Measurements from ENCODE around the gene MLC1.
A peak's percentile ranks its signal among the peaks of the same experiment; 100 is the strongest.

Gene MLC1

DNA sequence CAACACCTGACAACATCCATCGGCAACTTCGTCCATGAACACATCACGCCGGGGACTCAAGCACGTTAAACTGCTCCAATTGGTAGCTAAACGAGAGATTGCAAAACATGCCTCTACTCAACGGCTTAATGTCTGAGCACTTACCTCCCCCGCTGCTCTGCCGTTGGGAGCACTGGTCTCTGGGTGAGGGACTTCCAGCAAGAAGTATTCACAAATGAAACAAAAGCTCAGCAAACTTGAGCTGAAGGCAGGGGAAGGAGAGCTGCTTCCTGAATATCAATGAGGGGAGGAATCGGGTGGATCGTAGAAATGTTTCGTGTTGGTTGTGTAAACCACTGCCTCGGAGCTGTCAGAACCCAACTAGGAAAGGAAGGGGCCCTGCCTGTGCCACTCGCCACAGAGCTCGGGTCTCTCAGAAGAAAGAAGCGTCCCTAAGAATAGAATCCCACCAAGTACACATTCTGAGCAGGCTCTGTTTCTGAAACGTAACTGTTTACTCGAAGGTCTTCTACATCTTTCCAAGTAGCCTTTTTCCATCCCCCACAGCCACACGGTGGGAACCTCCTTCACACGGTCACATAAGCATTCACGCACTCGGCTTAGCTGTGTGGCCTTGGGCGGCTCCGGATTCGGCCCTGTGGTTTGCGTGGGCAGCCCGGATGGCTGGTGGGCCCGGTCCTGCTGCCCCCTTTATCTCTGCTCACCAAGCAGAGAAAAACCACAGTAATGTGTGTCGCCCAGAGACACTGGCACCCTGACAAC lies at the start of gene MLC1:
Gene MLC1 (minus strand): TSS at position 216 of the 762 bp plus-strand sequence. CDS start 524 bp downstream, outside the sequence.
- DNase-seq (ENCODE audit: low read depth in 2 of 2) = no peak

DNA sequence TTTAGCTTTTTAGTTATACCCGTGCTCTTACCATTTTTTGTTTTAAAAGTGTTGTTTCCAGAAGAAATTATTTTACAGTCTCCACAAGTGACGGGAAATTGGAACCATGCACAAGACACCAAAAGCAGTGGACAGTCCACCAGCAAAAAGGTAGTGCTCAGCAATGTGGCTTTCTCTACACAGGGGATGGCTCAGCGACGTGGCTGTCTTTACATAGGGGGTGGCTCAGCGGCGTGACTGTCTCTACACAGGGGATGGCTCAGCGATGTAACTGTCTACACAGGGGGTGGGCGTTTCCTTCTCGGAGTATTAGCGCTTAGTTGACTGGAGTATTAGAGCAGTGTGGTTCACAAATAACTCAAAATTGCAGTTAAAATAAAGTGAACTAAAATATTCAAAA lies 49.3 kb upstream of the MLC1 start:
- DNase-seq (ENCODE audit: low read depth in 2 of 2) = no peak

GRCh38 chr22:50131894-50132293 lies 46.7 kb upstream of the MLC1 start:
- DNase-seq (ENCODE audit: low read depth in 2 of 2) = no peak

- DNase-seq (ENCODE audit: low read depth in 2 of 2) = no peak
Observed at GRCh38 chr22:50129121-50129736, 44.0 kb upstream of the MLC1 start.

GRCh38 chr22:50125029-50125428 lies 39.8 kb upstream of the MLC1 start:
- DNase-seq (ENCODE audit: low read depth in 2 of 2) = no peak

DNA sequence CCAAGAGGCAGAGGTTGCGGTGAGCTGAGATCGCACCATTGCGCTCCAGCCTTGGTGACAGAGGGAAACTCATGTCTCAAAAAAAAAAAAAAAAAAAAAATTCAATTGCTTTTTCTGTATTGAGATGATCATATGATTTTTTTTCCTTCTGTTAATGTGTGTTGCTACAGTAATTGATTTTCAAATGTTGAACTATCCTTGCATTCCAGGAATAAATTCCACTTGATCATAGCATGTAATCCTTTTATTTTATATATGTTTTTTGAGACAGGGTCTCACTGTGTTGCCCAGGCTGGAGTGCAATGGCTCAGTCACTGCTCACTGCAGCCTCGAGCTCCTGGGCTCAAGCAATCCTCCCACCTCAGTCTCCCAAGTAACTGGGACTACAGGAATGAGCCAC lies 37.9 kb upstream of the MLC1 start:
- no peak for DNase-seq (ENCODE audit: low read depth in 2 of 2)

DNA sequence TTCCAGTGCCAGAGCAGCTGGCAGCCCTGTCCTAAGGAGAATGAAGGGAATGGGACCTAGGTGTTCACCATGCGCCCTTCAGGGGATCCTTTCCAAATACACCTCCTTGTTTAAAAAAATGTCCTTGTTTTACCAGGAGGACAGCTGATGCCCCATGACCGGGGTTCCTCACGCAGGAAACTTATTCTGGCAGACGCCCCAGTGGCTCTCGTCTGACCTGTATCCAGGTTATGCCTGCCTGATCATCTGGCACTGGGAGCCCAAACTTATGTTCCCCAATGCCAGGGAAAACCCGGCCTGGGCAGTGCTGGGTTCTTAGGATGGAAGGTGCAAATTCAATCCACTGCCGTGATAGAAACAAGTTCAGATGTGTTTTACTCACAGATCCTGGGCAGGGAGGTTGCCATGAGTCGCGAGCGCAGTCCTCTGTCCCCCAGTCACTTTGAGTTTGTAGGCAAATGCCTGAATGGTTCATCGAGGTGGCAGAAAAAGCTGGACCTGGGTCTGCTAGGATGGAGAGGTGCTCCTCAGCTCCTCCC lies 36.0 kb upstream of the MLC1 start:
- no peak for DNase-seq (ENCODE audit: low read depth in 2 of 2)

DNA sequence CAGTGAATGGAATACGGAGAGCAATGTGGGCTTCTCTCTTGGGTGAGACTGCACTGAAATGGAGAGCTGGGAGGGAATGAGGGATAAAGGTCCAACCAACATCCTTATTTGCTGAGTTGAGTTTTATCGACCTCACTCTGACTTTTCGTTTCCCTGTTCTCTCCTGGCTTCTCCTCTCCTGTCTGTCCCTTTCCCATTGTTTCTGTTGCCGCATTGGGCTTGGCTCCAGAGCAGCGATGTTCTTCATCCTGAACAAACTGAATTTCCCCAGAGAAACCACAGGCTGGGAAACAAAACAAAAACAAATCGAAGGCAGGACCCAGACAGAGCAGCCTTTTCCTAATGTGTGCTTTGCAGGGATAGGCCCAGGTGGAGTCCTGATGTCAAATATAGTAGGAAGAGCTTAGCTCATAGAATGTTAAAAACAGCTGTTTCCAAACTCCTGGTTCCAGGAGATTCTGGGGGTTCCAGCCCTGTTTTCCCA lies 34.6 kb upstream of the MLC1 start:
- no peak for DNase-seq (ENCODE audit: low read depth in 2 of 2)

DNA sequence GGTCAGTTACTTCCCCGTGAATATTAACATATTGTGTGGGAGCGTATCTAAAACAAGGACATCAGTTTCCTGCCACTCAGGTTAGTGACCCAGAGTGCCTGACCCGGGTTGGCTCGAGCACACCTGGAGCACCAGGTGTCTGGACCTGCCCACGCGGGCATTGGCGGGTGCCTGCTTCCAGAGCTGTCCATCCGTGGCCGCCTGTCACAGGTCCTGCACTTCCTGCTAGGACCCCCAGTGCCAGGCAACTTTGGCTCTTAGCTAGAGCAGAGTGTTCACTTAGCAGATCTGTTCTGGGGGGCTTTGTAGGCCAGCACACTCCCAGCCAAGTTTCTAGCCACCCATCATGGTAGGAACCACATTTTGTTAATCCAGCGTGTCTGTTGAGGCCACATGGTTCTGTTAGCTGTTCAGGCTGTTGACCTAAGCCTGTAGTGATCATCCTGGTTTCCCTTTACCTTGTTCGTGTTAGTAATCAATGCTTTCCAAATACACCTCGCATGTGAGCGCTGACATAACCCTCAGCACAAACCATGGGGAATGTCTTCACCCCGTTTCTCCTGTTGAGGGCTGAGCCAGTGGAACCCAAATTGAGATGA lies 34.0 kb upstream of the MLC1 start:
- DNase-seq (ENCODE audit: low read depth in 2 of 2) = no peak

DNA sequence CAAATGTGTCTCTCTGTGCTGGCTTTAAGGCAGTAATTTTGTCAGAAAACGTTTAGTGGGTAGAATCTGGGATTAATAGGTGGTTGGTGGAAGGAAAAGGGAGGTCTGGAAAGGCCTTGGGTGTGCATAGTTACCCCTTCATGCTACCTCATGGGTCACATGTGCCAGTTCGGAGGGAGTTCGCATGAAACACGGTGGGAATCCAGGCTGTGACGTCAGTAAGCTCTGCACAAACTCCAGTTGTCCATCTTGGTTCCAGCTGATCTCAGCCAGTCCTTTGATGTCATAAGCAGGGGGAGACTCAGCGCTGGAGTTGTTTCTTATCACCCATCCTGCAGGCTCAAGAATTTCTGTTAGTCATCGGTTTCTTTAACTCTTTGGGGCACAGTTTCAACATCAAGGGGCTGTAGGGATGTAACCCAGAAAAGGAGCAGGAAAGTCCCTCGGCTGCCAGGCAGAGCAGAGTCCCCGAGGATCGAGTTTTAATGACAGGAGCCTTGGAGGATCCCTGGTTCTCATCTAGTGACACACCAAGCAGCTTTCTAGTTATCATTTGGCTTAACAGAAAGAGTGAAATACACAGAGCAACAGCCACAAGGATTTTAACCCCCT lies 33.4 kb upstream of the MLC1 start:
- DNase-seq (ENCODE audit: low read depth in 2 of 2) = peak; percentile 60 to 62

DNA sequence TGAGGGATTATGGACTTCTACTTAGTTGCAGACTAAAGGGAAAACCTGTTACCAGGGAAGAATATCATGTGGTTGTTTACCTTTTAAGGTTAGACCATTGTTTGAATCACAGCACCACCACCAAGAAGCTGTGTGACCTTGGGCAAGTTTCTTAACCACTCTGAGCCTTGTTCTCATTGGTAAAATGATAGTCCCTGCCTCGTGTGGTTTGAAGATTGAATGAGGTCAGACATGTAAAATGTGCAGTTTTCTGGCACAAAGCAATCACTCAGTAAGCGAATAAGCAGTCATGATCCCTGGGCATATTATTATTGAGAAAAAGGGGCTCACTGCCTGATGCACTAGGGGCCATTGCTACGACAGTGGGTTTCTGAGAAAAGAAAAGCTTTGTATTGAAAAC lies 32.9 kb upstream of the MLC1 start:
- DNase-seq (ENCODE audit: low read depth in 2 of 2) = no peak

GRCh38 chr22:50117168-50117762 lies 32.0 kb upstream of the MLC1 start:
- DNase-seq (ENCODE audit: low read depth in 2 of 2) = no peak

GRCh38 chr22:50115693-50116092 lies 30.5 kb upstream of the MLC1 start:
- DNase-seq (ENCODE audit: low read depth in 2 of 2) = no peak

GRCh38 chr22:50114221-50115021 lies 29.2 kb upstream of the MLC1 start:
- peak; percentile 73 to 74 for DNase-seq (ENCODE audit: low read depth in 2 of 2)

GRCh38 chr22:50112151-50113118 lies 27.2 kb upstream of the MLC1 start:
- peak; percentile 50 to 52 for DNase-seq (ENCODE audit: low read depth in 2 of 2)

GRCh38 chr22:50111056-50111455 lies 25.8 kb upstream of the MLC1 start:
- DNase-seq (ENCODE audit: low read depth in 2 of 2) = no peak

DNA sequence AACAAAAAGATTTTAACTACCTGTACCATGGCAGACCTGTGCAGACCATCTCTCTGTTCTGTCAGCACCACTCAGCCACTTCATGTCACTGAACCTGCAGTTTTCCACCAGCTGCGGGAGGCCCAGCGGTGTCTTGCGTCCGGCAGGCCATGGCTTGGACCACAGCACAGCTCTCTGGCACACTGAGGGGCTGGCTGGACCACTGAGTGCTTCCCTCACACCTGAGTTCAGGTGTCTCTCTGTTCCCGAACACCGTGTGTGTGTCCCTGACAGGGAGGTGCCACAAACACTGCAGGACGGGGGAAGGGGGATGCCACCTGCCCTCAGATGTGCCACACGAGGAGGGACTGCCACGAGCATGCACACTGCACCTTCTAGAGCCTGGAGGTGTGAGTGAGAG lies 22.3 kb upstream of the MLC1 start:
- no peak for DNase-seq (ENCODE audit: low read depth in 2 of 2)

GRCh38 chr22:50105208-50106100 lies 20.2 kb upstream of the MLC1 start:
- peak in 1 of 2 experiments; percentile 18 for DNase-seq (ENCODE audit: low read depth in 2 of 2)

GRCh38 chr22:50104141-50104544 lies 18.9 kb upstream of the MLC1 start:
- DNase-seq (ENCODE audit: low read depth in 2 of 2) = no peak
